GM12874 (cell line): ENCODE results near the gene NRBF2.

ENCODE experiments used
- CTCF ChIP-seq: IDR thresholded peaks from 2 replicates; pipeline ENCODE4 v1.5.1; 2011; ENCODE audit warnings: low read depth, mild to moderate bottlenecking, control low read depth, low read length, moderate library complexity; ENCODE audit not compliant: insufficient read depth

The NRBF2 gene

GRCh38 chr10:63115732-63116383 lies 17.3 kb upstream of the NRBF2 start:
- TF ChIP-seq CTCF = no peak

- no peak for TF ChIP-seq CTCF
These were observed 16.6 kb upstream of the NRBF2 start for GRCh38 chr10:63116452-63117072.

- no peak for TF ChIP-seq CTCF
These were observed 14.1 kb upstream of the NRBF2 start for GRCh38 chr10:63119041-63119440.

GRCh38 chr10:63120554-63120953 lies 12.6 kb upstream of the NRBF2 start:
- TF ChIP-seq CTCF = no peak

GRCh38 chr10:63123727-63124362 lies 9.3 kb upstream of the NRBF2 start:
- no peak for TF ChIP-seq CTCF

GRCh38 chr10:63125459-63125858 lies 7.7 kb upstream of the NRBF2 start:
- TF ChIP-seq CTCF = no peak

- TF ChIP-seq CTCF = no peak
These were observed 4.7 kb upstream of the NRBF2 start for GRCh38 chr10:63128443-63128842.
